Body of pancreas (tissue), 4 donors: ENCODE measurements around the gene KRT76.

Source experiments
- POLR2A ChIP-seq, 3 donors: fragments of 450-650 bp; IDR thresholded peaks; one replicate each; pipeline ENCODE4 v1.6.1; 2016; ENCODE audit warnings: antibody characterized with exemption in 3 of 3, mild to moderate bottlenecking in 2 of 3
- TF ChIP-seq, protein P1 (sequence below), 7 experiments: fragments of 450-650 bp in 4 of 7; fragments of 200-600 bp in 3 of 7; sonication (generic) in 3 of 7; IDR thresholded peaks; one replicate each; pipeline ENCODE4 v1.5.1; 2016 to 2019; ENCODE audit warnings: antibody characterized with exemption in 7 of 7

DNA sequence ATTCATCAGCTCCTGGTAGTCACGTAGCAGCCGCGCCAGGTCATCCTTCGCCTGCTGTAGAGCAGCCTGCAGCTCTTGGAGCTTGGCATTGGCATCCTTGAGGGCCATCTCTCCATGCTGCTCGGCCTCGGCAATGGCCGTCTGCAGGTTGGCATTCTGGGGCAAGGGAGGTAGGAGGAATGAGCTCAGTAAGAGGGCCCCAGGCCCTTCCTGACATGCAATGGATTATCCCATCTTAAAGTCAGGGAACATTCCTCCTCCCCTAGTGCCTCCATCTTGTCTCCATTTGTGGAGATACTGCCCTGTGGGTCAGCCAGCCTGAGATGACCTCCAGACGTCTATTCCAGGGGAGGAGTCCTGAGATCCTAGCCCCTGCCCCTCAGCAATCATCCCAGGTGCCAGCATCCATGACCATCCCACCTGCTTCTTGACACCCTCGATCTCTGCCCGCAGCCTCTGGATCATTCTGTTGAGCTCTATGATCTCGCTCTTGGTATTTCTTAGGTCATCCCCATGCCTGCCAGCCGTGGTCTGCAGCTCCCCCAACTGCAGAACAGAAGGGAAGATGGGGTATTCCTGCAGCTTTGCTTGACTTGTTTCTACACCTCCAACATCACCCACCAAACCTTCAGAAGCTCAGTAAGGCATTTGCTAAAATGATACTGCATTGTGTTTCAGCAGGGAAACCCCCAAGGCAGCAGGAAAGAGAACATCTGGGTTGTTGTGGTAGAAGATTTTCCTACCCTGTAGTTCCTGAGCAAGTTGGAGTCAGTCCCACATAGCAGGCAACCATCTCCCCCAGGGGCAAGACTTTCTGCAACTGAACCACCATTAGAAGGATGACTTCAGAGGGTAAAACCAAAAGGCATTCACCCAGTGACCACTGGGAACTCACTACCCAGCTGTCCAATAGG is 14.4 kb upstream of the KRT76 start:
- no peak for TF ChIP-seq POLR2A (IDR thresholded peaks at IDR 0.05)
- TF ChIP-seq, protein P1, sequence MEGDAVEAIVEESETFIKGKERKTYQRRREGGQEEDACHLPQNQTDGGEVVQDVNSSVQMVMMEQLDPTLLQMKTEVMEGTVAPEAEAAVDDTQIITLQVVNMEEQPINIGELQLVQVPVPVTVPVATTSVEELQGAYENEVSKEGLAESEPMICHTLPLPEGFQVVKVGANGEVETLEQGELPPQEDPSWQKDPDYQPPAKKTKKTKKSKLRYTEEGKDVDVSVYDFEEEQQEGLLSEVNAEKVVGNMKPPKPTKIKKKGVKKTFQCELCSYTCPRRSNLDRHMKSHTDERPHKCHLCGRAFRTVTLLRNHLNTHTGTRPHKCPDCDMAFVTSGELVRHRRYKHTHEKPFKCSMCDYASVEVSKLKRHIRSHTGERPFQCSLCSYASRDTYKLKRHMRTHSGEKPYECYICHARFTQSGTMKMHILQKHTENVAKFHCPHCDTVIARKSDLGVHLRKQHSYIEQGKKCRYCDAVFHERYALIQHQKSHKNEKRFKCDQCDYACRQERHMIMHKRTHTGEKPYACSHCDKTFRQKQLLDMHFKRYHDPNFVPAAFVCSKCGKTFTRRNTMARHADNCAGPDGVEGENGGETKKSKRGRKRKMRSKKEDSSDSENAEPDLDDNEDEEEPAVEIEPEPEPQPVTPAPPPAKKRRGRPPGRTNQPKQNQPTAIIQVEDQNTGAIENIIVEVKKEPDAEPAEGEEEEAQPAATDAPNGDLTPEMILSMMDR (IDR thresholded peaks at IDR 0.05), result no peak
